ENCODE results near the gene BEST2. TPM values are rescaled to one million over a fixed set of nuclear protein-coding genes. Genes with fewer than 3 reads are reported as not detected.
A peak's percentile ranks its signal among the peaks of the same experiment; 100 is the strongest.

Gene BEST2
- total RNA-seq, 1 donor from 2014 or later = not detected

DNA sequence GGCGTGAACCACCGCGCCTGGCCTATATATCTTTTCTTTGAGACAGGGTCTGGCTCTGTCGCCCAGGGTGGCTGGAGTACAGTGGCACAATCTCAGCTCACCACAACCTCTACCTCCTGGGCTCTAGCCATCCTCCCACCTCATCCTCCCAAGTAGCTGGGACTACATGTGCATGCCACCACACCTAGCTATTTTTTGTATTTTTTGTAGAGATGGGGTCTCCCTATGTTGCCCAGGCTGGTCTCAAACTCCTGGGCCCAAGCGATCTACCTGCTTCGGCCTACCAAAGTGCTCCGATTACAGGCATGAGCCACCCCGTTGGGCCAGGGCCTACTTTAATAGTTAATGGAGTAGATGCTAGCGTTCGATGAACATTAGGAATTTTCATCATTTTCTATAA lies 31.3 kb upstream of the BEST2 start:
- ATAC-seq (ENCODE audit: low read depth) (no peak), DNase-seq (no peak)
- intact Hi-C loops (cut with micrococcal nuclease) = loop anchor here (5.0 kb wide), 4 partner anchors 38 to 217 kb away; partner anchors contain the start of genes CALR, DHPS, MAN2B1 and WDR83
- H3K4me1 Mint-ChIP-seq = peaks cover 44% of the 10 kb centered on the region
- H3K27ac Mint-ChIP-seq = no peak overlapping the region
- POLR2A ChIA-PET = interaction anchor here (7.0 kb wide), 1 partner anchor 15 kb away, joined by 121 read pairs; the partner anchor contains the start of genes GET3 and TRIR
- H3K36me3 Mint-ChIP-seq (ENCODE audit: low read depth) = peaks cover 43% of the 10 kb centered on the region
- no peaks in the 10 kb centered on the region for H3K27me3 Mint-ChIP-seq
- no peaks in the 10 kb centered on the region for H3K9me3 Mint-ChIP-seq
- CTCF ChIA-PET = no interaction called here
- TF ChIP-seq, protein P1, sequence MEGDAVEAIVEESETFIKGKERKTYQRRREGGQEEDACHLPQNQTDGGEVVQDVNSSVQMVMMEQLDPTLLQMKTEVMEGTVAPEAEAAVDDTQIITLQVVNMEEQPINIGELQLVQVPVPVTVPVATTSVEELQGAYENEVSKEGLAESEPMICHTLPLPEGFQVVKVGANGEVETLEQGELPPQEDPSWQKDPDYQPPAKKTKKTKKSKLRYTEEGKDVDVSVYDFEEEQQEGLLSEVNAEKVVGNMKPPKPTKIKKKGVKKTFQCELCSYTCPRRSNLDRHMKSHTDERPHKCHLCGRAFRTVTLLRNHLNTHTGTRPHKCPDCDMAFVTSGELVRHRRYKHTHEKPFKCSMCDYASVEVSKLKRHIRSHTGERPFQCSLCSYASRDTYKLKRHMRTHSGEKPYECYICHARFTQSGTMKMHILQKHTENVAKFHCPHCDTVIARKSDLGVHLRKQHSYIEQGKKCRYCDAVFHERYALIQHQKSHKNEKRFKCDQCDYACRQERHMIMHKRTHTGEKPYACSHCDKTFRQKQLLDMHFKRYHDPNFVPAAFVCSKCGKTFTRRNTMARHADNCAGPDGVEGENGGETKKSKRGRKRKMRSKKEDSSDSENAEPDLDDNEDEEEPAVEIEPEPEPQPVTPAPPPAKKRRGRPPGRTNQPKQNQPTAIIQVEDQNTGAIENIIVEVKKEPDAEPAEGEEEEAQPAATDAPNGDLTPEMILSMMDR (IDR thresholded peaks at IDR 0.05) = no peak
- H3K4me3 Mint-ChIP-seq = peak overlapping the region; percentile 72

DNA sequence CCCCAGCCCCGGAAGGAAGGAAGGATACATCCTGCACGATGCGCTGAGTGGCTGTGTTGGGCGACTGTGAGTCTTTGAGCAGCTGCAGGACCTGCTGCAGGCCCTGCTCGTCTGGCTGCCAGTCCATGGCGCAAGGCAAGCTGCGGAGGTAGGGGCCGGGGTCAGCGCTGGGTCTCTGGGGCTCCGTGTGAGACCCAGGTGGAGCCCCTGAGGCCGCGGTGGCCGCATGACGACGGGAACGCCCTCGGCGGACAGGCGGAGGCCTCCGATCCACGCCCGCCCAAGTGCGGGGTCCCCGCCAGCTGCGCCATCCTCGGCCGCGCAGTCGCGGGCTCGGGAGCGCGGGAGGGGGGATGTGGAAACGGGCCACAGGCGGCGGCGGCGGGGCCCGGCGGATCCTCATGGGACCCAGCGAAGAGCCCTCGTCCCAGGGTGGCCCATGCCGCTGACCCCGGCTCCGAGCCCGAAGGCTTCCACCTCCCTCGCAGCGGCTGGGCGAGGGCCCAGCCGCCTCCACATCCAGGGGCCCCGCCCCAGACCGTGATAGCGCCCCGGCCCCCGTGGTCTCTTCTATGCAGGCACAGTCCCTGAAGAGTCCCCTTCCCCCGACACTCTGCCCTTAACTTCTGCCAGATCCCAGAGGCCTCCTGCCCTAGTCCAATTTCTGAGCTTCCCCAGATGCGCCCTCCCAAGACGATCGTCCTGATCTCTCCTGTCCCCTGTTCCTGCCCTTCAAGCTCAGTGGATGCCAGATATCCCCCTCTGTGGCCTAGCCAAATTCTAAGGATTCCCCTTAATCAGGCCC lies 30.5 kb upstream of the BEST2 start:
- Mint-ChIP-seq H3K27ac (peak overlapping the region; percentile 74), H3K9me3 (no peaks in the 10 kb centered on the region), H3K4me3 (peak overlapping the region; percentile 89), H3K27me3 (no peaks in the 10 kb centered on the region), H3K36me3 (ENCODE audit: low read depth) (peaks cover 38% of the 10 kb centered on the region), H3K4me1 (peaks cover 44% of the 10 kb centered on the region)
- ATAC-seq (ENCODE audit: low read depth) (no peak), DNase-seq (no peak)
- TF ChIP-seq, protein P1 (IDR thresholded peaks at IDR 0.05) = no peak
- CTCF ChIA-PET = interaction anchor here (1.1 to 3.6 kb wide), 3 partner anchors 13 to 75 kb away, joined by 3 to 14 read pairs (median 8); partner anchors contain the start of gene TRIR
- POLR2A ChIA-PET = interaction anchor here (0.6 to 7.0 kb wide), 4 partner anchors 15 to 72 kb away, joined by 3 to 121 read pairs (median 4); partner anchors contain the start of genes FBXW9, GET3, MAN2B1 and TRIR
- intact Hi-C loops (cut with micrococcal nuclease) = loop anchor here (5.0 kb wide), 4 partner anchors 39 to 216 kb away; partner anchors contain the start of genes CALR, DHPS, MAN2B1 and WDR83

DNA sequence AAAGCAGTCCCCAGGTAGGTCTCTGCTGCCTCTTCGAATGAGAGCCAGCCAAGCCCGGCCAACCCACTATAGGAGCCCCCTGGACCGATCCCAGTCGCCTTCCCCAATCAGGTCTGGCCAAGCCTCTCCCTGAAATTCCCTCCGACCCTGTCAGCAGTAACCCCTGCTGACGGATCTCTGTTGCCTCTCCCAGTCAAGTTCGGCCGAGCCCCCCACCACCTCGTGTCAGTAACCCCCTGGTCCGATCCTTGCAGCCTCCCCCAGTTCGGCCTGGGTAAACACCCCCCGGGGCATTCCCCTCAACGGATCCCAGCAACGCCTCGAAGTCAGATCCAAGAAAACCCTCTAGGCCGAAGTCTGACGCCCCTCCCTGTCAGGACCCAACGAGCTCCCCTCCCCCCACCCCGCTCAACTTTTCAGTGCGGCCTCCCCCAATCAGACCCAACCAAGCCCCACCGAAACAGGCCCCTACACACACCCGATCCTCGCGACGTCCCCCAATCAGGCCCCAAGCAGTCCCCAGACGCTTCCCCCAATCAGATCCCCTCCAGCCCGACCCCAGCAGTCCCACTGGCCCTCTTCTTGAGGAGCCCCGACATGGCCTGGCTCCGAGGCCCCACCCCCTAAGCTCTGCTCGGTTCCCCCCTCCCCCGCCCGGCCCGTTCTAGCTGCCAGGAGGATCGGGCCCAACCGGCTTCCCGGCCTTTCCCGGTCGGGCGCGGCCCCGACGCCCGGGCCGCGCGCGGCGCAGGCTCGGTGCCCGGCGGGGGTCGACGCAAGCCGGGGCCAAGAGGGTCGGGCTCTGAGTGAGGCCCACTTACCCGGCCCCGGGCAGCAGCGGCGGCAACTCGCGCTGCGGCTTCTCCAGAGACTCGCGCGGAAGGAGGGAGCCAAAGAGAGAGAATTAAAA lies 29.7 kb upstream of the BEST2 start:
- peaks cover 43% of the 10 kb centered on the region for H3K4me1 Mint-ChIP-seq
- ATAC-seq (ENCODE audit: low read depth) (peak; percentile 38), DNase-seq (peak; percentile 40)
- H3K9me3 Mint-ChIP-seq = no peaks in the 10 kb centered on the region
- CTCF ChIA-PET = interaction anchor here (1.1 to 3.6 kb wide), 6 partner anchors 12 to 74 kb away, joined by 3 to 14 read pairs (median 4); partner anchors contain the start of genes GET3 and TRIR
- POLR2A ChIA-PET = interaction anchor here (0.6 to 7.0 kb wide), 12 partner anchors 9 to 159 kb away, joined by 3 to 121 read pairs (median 4); partner anchors contain the start of genes DHPS, DNASE2, FBXW9 and GET3
- intact Hi-C loops (cut with micrococcal nuclease) = loop anchor here (1.0 to 5.0 kb wide), 6 partner anchors 12 to 215 kb away; partner anchors contain the start of genes CALR, DHPS, FBXW9 and MAN2B1
- TF ChIP-seq, protein P1 (IDR thresholded peaks at IDR 0.05) = no peak
- H3K27ac Mint-ChIP-seq = peak overlapping the region; percentile 74
- peaks cover 35% of the 10 kb centered on the region for H3K36me3 Mint-ChIP-seq (ENCODE audit: low read depth)
- H3K4me3 Mint-ChIP-seq = peak overlapping the region; percentile 92
- no peaks in the 10 kb centered on the region for H3K27me3 Mint-ChIP-seq

DNA sequence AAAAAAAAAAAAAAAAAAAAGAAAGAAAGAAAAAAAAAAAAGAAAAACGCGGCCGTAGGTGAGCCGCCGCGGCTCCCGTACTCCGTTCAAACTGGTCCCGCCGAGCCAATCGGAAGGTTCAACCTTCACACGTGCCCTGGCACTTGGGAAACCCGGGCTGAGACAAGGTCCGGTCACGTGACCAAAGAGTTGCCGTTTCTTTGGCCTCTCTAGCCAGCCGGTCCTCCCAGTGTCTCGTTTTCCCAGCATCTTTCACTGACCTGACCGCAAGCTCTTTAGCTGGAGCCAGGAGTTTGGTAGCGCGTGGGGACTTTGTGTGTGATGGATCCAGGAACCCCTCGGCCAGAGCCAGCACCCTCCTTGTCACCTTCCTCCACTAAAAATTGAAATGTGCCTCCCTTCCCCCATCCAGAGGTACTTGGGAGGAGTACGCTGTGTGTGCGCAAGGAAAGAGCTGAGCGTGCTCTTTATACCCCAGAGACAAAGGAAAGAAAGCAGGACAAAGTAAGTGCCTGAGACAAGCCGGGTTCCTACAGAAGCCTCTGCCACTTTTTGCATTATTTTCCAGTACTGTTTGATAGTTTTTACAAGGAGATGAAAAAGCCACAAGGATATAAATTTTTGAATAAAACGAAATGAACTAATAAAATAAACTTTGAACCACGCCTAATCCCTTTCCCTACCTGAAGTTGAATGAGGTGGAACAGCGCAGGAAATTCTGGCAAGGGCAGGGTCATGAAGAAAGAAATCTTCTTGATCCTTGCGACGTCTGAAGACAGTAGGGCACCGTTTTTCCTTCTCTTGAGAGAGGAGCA lies 28.8 kb upstream of the BEST2 start:
- peak; percentile 75 for DNase-seq
- H3K4me1 Mint-ChIP-seq = peaks cover 43% of the 10 kb centered on the region
- intact Hi-C loops (cut with micrococcal nuclease) = loop anchor here (1.0 to 5.0 kb wide), 6 partner anchors 12 to 215 kb away; partner anchors contain the start of genes CALR, DHPS, FBXW9 and MAN2B1
- TF ChIP-seq, protein P1 (IDR thresholded peaks at IDR 0.05) = no peak
- ChIA-PET POLR2A (interaction anchor here (0.6 to 7.0 kb wide), 17 partner anchors 8 to 211 kb away, joined by 3 to 121 read pairs (median 6); partner anchors contain the start of genes DHPS, DNASE2, FARSA and FBXW9), CTCF (interaction anchor here (0.5 to 3.6 kb wide), 6 partner anchors 11 to 159 kb away, joined by 3 to 14 read pairs (median 4); partner anchors contain the start of genes GET3 and TRIR)
- peaks cover 37% of the 10 kb centered on the region for H3K36me3 Mint-ChIP-seq (ENCODE audit: low read depth)
- H3K27me3 Mint-ChIP-seq = no peaks in the 10 kb centered on the region
- peak overlapping the region; percentile 90 for H3K27ac Mint-ChIP-seq
- H3K4me3 Mint-ChIP-seq = peak overlapping the region; percentile 92
- no peaks in the 10 kb centered on the region for H3K9me3 Mint-ChIP-seq
- ATAC-seq (ENCODE audit: low read depth) = peak; percentile 84
